Neural cell (in vitro differentiated cells): ENCODE results near the gene PCCA. TPM values are rescaled to one million over a fixed set of nuclear protein-coding genes. Genes with fewer than 3 reads are reported as not detected.
"Not testable (repeated sequence)": the region's sequence is repeated elsewhere in the genome, so short reads cannot be mapped to it uniquely, and the experiment has no call there.

ENCODE experiments used
- H2AFZ ChIP-seq: fragments of 200-600, 300-800 bp; sonication (generic), shearing (Covaris generic); 2 replicates; pipeline ENCODE4 v1.6.0; 2014; ENCODE audit warnings: low read depth, mild to moderate bottlenecking, antibody characterized with exemption, low read length, moderate library complexity
- H3F3A ChIP-seq: fragments of 200-600 bp; shearing (Covaris generic); 2 replicates; pipeline ENCODE4 v1.6.1; 2016; ENCODE audit warnings: mild to moderate bottlenecking, moderate library complexity, mixed read lengths, antibody characterized with exemption, low read length; ENCODE audit not compliant: insufficient read depth, poor library complexity, severe bottlenecking
- H3K27ac ChIP-seq: fragments of 200-600, 300-800 bp; sonication (generic), shearing (Covaris generic); 2 replicates; pipeline ENCODE4 v1.5.1; 2014; ENCODE audit warnings: mild to moderate bottlenecking, low read length, moderate library complexity
- H3K27me3 ChIP-seq: fragments of 300-800, 200-600 bp; sonication (generic), shearing (Covaris generic); 2 replicates; pipeline ENCODE4 v1.6.0; 2014; ENCODE audit warnings: mild to moderate bottlenecking, low read depth, low read length, moderate library complexity; ENCODE audit not compliant: insufficient read depth
- H3K36me3 ChIP-seq: fragments of 300-800, 200-600 bp; sonication (generic), shearing (Covaris generic); 2 replicates; pipeline ENCODE4 v1.5.1; 2014; ENCODE audit warnings: mild to moderate bottlenecking, antibody characterized with exemption, low read length, moderate library complexity; ENCODE audit not compliant: insufficient read depth
- H3K4me2 ChIP-seq: fragments of 300-800, 200-600 bp; sonication (generic), shearing (Covaris generic); 2 replicates; pipeline ENCODE4 v1.6.0; 2014; ENCODE audit warnings: mild to moderate bottlenecking, low read length
- H3K4me3 ChIP-seq: fragments of 300-800, 200-600 bp; sonication (generic), shearing (Covaris generic); 2 replicates; pipeline ENCODE4 v1.5.1; 2014; ENCODE audit warnings: mild to moderate bottlenecking, low read length, moderate library complexity
- H3K79me2 ChIP-seq: fragments of 200-600 bp; shearing (Covaris generic); replicated peaks from 2 replicates; pipeline ENCODE4 v1.6.0; 2014; ENCODE audit warnings: mild to moderate bottlenecking, low read length, moderate library complexity; ENCODE audit not compliant: insufficient read depth
- H3K9ac ChIP-seq: fragments of 300-800, 200-600 bp; sonication (generic), shearing (Covaris generic); 2 replicates; pipeline ENCODE4 v1.6.1; 2016; ENCODE audit warnings: mild to moderate bottlenecking, low read length, mixed read lengths
- H3K9me2 ChIP-seq: fragments of 200-600 bp; shearing (Covaris generic); 2 replicates; pipeline ENCODE4 v1.6.1; 2016; ENCODE audit warnings: mild to moderate bottlenecking, low read length, mixed read lengths; ENCODE audit not compliant: insufficient read depth
- H3K9me3 ChIP-seq: fragments of 200-600, 300-800 bp; sonication (generic), shearing (Covaris generic); 2 replicates; pipeline ENCODE4 v1.6.1; 2016; ENCODE audit warnings: mild to moderate bottlenecking, mixed run types, low read length, moderate library complexity, mixed read lengths
- H4K20me1 ChIP-seq: fragments of 200-600 bp; shearing (Covaris generic); 2 replicates; pipeline ENCODE4 v1.6.1; 2016; ENCODE audit warnings: mild to moderate bottlenecking, mixed run types; ENCODE audit not compliant: insufficient read depth
- EP300 ChIP-seq: fragments of 450-650 bp; conservative IDR thresholded peaks from 2 replicates; pipeline ENCODE4 v1.6.1; 2014; ENCODE audit warnings: antibody characterized with exemption, mild to moderate bottlenecking, moderate library complexity; ENCODE audit not compliant: poor library complexity, severe bottlenecking
- EZH2 ChIP-seq: fragments of 200-600, 300-800 bp; shearing (Covaris generic), sonication (generic); IDR thresholded peaks from 2 replicates; pipeline ENCODE4 v1.6.1; 2014; ENCODE audit warnings: antibody characterized with exemption, low read length, borderline replicate concordance, mild to moderate bottlenecking; ENCODE audit not compliant: insufficient read depth, poor library complexity, severe bottlenecking
- MXI1 ChIP-seq: fragments of 450-650 bp; conservative IDR thresholded peaks from 2 replicates; pipeline ENCODE4 v1.6.1; 2014; ENCODE audit warnings: antibody characterized with exemption, mild to moderate bottlenecking; ENCODE audit not compliant: poor library complexity, severe bottlenecking
- POLR2AphosphoS5 ChIP-seq: IDR thresholded peaks from 2 replicates; pipeline ENCODE4 v1.6.1; 2012
- RAD21 ChIP-seq: fragments of 450-650 bp; conservative IDR thresholded peaks from 2 replicates; pipeline ENCODE4 v1.6.1; 2014; ENCODE audit warnings: antibody characterized with exemption, mild to moderate bottlenecking, moderate library complexity
- SMC3 ChIP-seq: fragments of 450-650 bp; conservative IDR thresholded peaks from 2 replicates; pipeline ENCODE4 v1.6.1; 2014; ENCODE audit warnings: antibody characterized with exemption, mild to moderate bottlenecking, moderate library complexity; ENCODE audit not compliant: poor library complexity
- TAF1 ChIP-seq: IDR thresholded peaks from 2 replicates; pipeline ENCODE4 v1.6.1; 2012; ENCODE audit warnings: low read depth
- polyA plus RNA-seq: library from polyadenylated mRNA; depleted of rRNA; stranded (reverse); fragments of >200 nt; gene quantifications from 2 replicates; pipeline ENCODE4 v1.2.3, GENCODE V29; 2014
- TF ChIP-seq, protein P1 (sequence below): fragments of 450-650 bp; IDR thresholded peaks from 2 replicates; pipeline ENCODE4 v1.5.1; 2014; ENCODE audit warnings: antibody characterized with exemption, mild to moderate bottlenecking, moderate library complexity; ENCODE audit not compliant: poor library complexity, severe bottlenecking
- TF ChIP-seq, protein P2 (sequence below): IDR thresholded peaks from 2 replicates; pipeline ENCODE4 v1.6.1; 2012; ENCODE audit warnings: borderline replicate concordance

The PCCA gene
- polyA plus RNA-seq, 1 donor from 2014 or later: 17.0 TPM

DNA sequence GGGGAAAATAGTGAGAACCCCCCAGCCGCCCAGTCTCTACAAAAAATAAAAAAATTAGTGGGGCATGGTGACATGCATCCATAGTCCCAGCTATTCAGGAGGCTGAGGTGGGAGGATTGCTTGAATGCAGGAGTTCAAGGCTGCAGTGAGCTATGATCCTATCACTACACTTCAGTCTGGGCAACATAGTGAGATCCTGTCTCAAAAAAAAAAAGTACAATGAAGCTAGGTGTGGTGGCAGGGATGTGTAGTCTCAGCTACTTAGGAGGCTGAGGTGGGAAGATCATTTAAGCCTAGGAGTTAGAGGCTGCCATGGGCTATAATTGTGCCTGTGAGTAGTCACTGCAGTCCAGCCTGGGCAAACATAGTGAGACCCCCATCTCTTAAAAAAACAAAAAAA lies 8.9 kb downstream of the PCCA start:
- Histone ChIP-seq H2AFZ (no peak overlapping the region), H3K27me3 (no peaks in the 10 kb centered on the region)

DNA sequence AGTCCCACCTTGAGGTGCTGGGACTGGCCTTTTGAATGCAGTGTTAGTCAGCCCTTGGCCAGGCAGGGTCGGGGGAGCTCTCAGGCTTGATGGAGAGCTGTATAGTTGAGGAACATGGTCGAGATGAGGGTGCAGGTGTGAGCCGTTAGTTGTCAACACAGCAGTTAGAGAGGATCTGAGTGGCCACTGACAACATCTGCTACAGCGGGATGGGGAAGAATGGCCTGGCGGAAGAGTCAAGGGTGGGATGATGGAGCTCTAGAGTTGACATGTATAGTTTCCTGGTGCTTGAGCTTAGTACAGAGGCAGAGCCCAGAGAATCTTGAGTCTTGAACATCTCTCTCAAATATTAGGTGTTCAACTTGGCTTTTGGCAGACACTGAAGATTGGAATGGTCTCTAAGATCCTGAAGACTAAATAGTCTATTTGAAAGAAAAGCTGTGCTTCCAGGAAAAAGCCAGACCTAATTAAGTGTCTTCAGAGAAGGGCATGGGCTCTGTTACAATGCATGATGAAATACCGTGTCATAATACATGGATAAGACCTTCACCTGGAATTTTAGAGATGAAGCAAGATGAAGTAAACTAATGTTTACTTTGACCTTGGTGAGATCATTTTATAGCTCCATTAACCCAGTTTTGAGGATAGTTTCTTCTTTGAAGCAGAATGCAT lies 9.7 kb downstream of the PCCA start:
- H3K27ac ChIP-seq: no peak overlapping the region
- H3K36me3 ChIP-seq: no peaks in the 10 kb centered on the region
- no peaks in the 10 kb centered on the region for H4K20me1 ChIP-seq
- no peak overlapping the region for H2AFZ ChIP-seq
- no peak overlapping the region for H3K9ac ChIP-seq
- H3K9me2 ChIP-seq: no peaks in the 10 kb centered on the region
- no peak for TF ChIP-seq TAF1
- no peak for TF ChIP-seq RAD21
- no peak for TF ChIP-seq POLR2AphosphoS5
- TF ChIP-seq SMC3: no peak
- TF ChIP-seq, protein P1, sequence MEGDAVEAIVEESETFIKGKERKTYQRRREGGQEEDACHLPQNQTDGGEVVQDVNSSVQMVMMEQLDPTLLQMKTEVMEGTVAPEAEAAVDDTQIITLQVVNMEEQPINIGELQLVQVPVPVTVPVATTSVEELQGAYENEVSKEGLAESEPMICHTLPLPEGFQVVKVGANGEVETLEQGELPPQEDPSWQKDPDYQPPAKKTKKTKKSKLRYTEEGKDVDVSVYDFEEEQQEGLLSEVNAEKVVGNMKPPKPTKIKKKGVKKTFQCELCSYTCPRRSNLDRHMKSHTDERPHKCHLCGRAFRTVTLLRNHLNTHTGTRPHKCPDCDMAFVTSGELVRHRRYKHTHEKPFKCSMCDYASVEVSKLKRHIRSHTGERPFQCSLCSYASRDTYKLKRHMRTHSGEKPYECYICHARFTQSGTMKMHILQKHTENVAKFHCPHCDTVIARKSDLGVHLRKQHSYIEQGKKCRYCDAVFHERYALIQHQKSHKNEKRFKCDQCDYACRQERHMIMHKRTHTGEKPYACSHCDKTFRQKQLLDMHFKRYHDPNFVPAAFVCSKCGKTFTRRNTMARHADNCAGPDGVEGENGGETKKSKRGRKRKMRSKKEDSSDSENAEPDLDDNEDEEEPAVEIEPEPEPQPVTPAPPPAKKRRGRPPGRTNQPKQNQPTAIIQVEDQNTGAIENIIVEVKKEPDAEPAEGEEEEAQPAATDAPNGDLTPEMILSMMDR: no peak
- TF ChIP-seq MXI1: no peak
- TF ChIP-seq, protein P2, sequence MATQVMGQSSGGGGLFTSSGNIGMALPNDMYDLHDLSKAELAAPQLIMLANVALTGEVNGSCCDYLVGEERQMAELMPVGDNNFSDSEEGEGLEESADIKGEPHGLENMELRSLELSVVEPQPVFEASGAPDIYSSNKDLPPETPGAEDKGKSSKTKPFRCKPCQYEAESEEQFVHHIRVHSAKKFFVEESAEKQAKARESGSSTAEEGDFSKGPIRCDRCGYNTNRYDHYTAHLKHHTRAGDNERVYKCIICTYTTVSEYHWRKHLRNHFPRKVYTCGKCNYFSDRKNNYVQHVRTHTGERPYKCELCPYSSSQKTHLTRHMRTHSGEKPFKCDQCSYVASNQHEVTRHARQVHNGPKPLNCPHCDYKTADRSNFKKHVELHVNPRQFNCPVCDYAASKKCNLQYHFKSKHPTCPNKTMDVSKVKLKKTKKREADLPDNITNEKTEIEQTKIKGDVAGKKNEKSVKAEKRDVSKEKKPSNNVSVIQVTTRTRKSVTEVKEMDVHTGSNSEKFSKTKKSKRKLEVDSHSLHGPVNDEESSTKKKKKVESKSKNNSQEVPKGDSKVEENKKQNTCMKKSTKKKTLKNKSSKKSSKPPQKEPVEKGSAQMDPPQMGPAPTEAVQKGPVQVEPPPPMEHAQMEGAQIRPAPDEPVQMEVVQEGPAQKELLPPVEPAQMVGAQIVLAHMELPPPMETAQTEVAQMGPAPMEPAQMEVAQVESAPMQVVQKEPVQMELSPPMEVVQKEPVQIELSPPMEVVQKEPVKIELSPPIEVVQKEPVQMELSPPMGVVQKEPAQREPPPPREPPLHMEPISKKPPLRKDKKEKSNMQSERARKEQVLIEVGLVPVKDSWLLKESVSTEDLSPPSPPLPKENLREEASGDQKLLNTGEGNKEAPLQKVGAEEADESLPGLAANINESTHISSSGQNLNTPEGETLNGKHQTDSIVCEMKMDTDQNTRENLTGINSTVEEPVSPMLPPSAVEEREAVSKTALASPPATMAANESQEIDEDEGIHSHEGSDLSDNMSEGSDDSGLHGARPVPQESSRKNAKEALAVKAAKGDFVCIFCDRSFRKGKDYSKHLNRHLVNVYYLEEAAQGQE: no peak
- no peak for TF ChIP-seq EZH2
- TF ChIP-seq EP300: no peak
- H3K79me2 ChIP-seq: peaks cover 68% of the 10 kb centered on the region
- no peaks in the 10 kb centered on the region for H3F3A ChIP-seq
- H3K9me3 ChIP-seq: no peaks in the 10 kb centered on the region
- no peak overlapping the region for H3K4me3 ChIP-seq
- H3K27me3 ChIP-seq: no peaks in the 10 kb centered on the region
- no peak overlapping the region for H3K4me2 ChIP-seq

More for the DNA sequence above, 8.9 kb downstream of the PCCA start:
- Histone ChIP-seq H3K79me2 (peaks cover 74% of the 10 kb centered on the region), H3K27ac (no peak overlapping the region), H3K9ac (no peak overlapping the region), H3K4me3 (no peak overlapping the region), H3K9me2 (no peaks in the 10 kb centered on the region), H4K20me1 (no peaks in the 10 kb centered on the region), H3K4me2 (no peak overlapping the region), H3K9me3 (no peaks in the 10 kb centered on the region), H3F3A (no peaks in the 10 kb centered on the region), H3K36me3 (no peaks in the 10 kb centered on the region)
- TF ChIP-seq EP300 (no peak), TAF1 (no peak), EZH2 (no peak), RAD21 (no peak), MXI1 (no peak), SMC3 (no peak), POLR2AphosphoS5 (no peak)
- TF ChIP-seq, protein P1: no peak
- TF ChIP-seq, protein P2: no peak

DNA sequence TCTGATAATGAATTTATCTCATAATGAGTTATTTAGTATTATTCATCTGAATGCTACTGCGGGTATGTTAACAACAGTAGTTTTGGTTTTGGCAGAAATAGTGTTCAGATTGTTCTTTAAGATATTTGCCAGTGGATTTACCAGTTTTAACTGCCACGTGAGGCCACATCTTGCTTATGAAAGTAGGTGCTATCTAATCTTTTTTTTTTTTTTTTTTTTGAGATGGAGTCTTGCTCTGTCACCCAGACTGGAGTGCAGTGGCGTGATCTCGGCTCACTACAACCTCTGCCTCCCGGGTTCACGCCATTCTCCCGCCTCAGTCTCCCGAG lies 10.2 kb downstream of the PCCA start:
- not testable (repeated sequence) for H3K27ac ChIP-seq, H3K27me3 ChIP-seq, H4K20me1 ChIP-seq, H3K36me3 ChIP-seq, H3K4me2 ChIP-seq, H3K9ac ChIP-seq, H3F3A ChIP-seq, H3K4me3 ChIP-seq, H3K9me3 ChIP-seq, H3K9me2 ChIP-seq, H2AFZ ChIP-seq
- H3K79me2 ChIP-seq: peaks cover 66% of the 10 kb centered on the region
